Gastrocnemius medialis (tissue), 4 donors: ENCODE measurements around the gene CAPN13.

Source experiments
- CTCF ChIP-seq, 5 experiments: fragments of 450-650 bp in 3 of 5; fragments of 200-600 bp in 2 of 5; sonication (generic) in 2 of 5; IDR thresholded peaks in 4 of 5; conservative IDR thresholded peaks in 1 of 5; 1 replicate in 4 of 5; 2 replicates in 1 of 5; pipeline ENCODE4 v1.5.1; 2016 to 2019; ENCODE audit warnings: antibody characterized with exemption in 5 of 5, mild to moderate bottlenecking in 3 of 5, moderate library complexity in 3 of 5
- POLR2A ChIP-seq, 2 donors: fragments of 450-650 bp; IDR thresholded peaks; one replicate each; pipeline ENCODE4 v1.6.1; 2017; ENCODE audit warnings: antibody characterized with exemption in 2 of 2, mild to moderate bottlenecking in 2 of 2, moderate library complexity in 2 of 2

GRCh38 chr2:30706534-30707303 lies 100.5 kb downstream of the CAPN13 start:
- peak; percentile 68 to 88 (median 81) for TF ChIP-seq CTCF (IDR thresholded peaks at IDR 0.05 in 4 of 5, conservative IDR thresholded peaks at IDR 0.05 in 1 of 5)
- no peak for TF ChIP-seq POLR2A (IDR thresholded peaks at IDR 0.05)
